Vagina (tissue), 2 donors: ENCODE data around the gene MTIF3. TPM values are rescaled to one million over a fixed set of nuclear protein-coding genes. Genes with fewer than 3 reads are reported as not detected.
"Not testable (repeated sequence)": the region's sequence is repeated elsewhere in the genome, so short reads cannot be mapped to it uniquely, and the experiment has no call there.

Experiments
- DNase-seq, 2 donors: peaks; one replicate each; pipeline ENCODE4 v3.0.0-alpha.2; 2017; ENCODE audit errors: extremely low spot score in 2 of 2
- H3K27ac ChIP-seq: fragments of 200-600 bp; sonication (generic); one replicate; pipeline ENCODE4 v1.5.1; 2019
- H3K27me3 ChIP-seq: fragments of 200-600 bp; sonication (generic); one replicate; pipeline ENCODE4 v1.5.1; 2019
- H3K36me3 ChIP-seq, 2 donors: fragments of 200-600 bp; sonication (generic); one replicate each; pipeline ENCODE4 v1.5.1; 2017 to 2019
- H3K4me1 ChIP-seq: fragments of 200-600 bp; sonication (generic); one replicate; pipeline ENCODE4 v1.5.1; 2019
- H3K4me3 ChIP-seq, 2 donors: fragments of 200-600 bp; sonication (generic); 1 replicate in 1 of 2; 2 replicates in 1 of 2; pipeline ENCODE4 v1.5.1; 2016 to 2019
- H3K9me3 ChIP-seq: fragments of 200-600 bp; sonication (generic); one replicate; pipeline ENCODE4 v1.5.1; 2019
- POLR2A ChIP-seq, 2 donors: fragments of 450-650 bp; IDR thresholded peaks; one replicate each; pipeline ENCODE4 v1.6.1; 2017; ENCODE audit warnings: antibody characterized with exemption in 2 of 2, mild to moderate bottlenecking in 2 of 2, moderate library complexity in 2 of 2
- POLR2AphosphoS5 ChIP-seq, 2 donors: sonication (generic); formaldehyde crosslinking; IDR thresholded peaks; one replicate each; pipeline ENCODE4 v1.9.0; 2017; ENCODE audit warnings: antibody characterized with exemption in 2 of 2, mild to moderate bottlenecking in 2 of 2, low read depth in 1 of 2; ENCODE audit not compliant: insufficient read depth in 1 of 2
- intact Hi-C: fragments of 100-400 bp; cut with DNase I; formaldehyde crosslinking; loops from one replicate; pipeline ENCODE4 v1.15.1; 2023
- total RNA-seq: library from RNA; depleted of rRNA; stranded (reverse); fragments of >200 nt; gene quantifications from one replicate; pipeline ENCODE4 v1.2.3, GENCODE V29; 2016
- TF ChIP-seq, protein P1 (sequence below), 3 experiments: fragments of 450-650 bp in 2 of 3; fragments of 200-600 bp in 1 of 3; sonication (generic) in 1 of 3; IDR thresholded peaks; one replicate each; pipeline ENCODE4 v1.5.1; 2017 to 2019; ENCODE audit warnings: antibody characterized with exemption in 3 of 3, mild to moderate bottlenecking in 2 of 3, moderate library complexity in 2 of 3

MTIF3 gene
- total RNA-seq, 1 donor from 2014 or later, result 30.0 TPM

DNA sequence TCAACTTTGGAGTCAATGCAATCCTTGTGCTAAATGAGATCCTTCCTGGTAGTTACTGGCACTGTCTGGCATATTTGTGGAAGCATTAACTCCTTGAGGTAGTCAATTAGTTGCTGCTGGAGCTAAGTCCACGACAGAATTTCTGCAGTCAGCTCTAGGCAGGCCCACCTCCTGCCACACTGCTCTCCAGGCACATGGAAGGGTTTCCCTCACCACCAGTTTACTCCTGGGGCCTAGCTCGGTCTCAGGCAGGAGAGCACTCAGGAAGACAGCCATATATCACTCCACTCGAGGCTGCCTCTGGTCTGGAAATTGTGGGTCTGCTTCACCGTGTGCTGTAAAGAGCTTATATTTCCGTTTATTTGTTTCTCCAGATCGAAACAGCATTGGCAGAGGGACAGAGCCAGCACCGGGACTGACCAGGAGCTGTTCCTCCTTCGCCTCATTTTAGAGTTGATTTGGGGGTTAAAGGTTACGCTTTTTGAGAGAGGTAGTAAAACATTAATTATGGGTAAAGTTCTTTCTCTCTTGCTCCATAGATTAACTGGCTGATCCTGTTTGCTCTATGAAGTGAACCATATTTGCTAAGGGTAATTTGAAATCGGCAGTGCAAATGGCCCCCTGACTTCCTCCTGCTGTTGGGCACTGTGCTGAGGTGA, 46.5 kb downstream of the MTIF3 start:
- DNase-seq, result no peak
- Histone ChIP-seq H3K4me1 (peaks cover 12% of the 10 kb centered on the region), H3K27ac (no peak overlapping the region), H3K4me3 (no peak overlapping the region), H3K27me3 (no peaks in the 10 kb centered on the region), H3K9me3 (no peaks in the 10 kb centered on the region), H3K36me3 (no peaks in the 10 kb centered on the region)
- intact Hi-C loops, result no loop called here
- TF ChIP-seq POLR2AphosphoS5 (IDR thresholded peaks at IDR 0.05; ENCODE audit: insufficient read depth in 1 of 2, low read depth in 1 of 2) (no peak), POLR2A (IDR thresholded peaks at IDR 0.05) (no peak)
- TF ChIP-seq, protein P1, sequence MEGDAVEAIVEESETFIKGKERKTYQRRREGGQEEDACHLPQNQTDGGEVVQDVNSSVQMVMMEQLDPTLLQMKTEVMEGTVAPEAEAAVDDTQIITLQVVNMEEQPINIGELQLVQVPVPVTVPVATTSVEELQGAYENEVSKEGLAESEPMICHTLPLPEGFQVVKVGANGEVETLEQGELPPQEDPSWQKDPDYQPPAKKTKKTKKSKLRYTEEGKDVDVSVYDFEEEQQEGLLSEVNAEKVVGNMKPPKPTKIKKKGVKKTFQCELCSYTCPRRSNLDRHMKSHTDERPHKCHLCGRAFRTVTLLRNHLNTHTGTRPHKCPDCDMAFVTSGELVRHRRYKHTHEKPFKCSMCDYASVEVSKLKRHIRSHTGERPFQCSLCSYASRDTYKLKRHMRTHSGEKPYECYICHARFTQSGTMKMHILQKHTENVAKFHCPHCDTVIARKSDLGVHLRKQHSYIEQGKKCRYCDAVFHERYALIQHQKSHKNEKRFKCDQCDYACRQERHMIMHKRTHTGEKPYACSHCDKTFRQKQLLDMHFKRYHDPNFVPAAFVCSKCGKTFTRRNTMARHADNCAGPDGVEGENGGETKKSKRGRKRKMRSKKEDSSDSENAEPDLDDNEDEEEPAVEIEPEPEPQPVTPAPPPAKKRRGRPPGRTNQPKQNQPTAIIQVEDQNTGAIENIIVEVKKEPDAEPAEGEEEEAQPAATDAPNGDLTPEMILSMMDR (IDR thresholded peaks at IDR 0.05), result no peak

DNA sequence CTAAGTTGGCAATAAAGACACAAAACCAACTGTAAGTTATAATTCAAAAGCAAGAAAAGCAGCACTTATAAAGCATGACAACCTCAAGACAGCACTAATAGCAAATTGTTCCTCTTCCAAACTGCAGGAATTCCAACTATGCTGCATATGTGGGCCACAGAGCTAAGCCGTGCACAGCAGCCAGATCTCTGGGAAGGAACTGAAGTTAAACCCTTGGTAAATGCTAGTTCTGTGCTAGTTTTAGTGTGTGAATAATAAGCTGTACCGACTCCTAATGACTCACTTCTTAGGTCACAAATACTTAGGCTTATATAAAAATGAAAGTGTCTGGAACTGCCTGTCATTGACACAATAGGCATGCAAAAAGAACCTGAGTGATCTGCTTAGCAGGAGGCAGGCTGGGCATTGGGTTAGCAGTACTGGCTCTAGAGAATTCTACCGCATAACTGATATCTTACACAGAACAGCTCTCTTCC, 47.1 kb downstream of the MTIF3 start:
- TF ChIP-seq, protein P1 (IDR thresholded peaks at IDR 0.05), result no peak
- TF ChIP-seq POLR2A (IDR thresholded peaks at IDR 0.05) (no peak), POLR2AphosphoS5 (IDR thresholded peaks at IDR 0.05; ENCODE audit: insufficient read depth in 1 of 2, low read depth in 1 of 2) (no peak)
- intact Hi-C loops, result no loop called here
- no peaks in the 10 kb centered on the region for H3K27me3 ChIP-seq
- no peak overlapping the region for H3K4me3 ChIP-seq
- no peak overlapping the region for H3K27ac ChIP-seq
- H3K36me3 ChIP-seq, result no peaks in the 10 kb centered on the region
- no peak for DNase-seq
- H3K9me3 ChIP-seq, result no peaks in the 10 kb centered on the region
- peaks cover 12% of the 10 kb centered on the region for H3K4me1 ChIP-seq

DNA sequence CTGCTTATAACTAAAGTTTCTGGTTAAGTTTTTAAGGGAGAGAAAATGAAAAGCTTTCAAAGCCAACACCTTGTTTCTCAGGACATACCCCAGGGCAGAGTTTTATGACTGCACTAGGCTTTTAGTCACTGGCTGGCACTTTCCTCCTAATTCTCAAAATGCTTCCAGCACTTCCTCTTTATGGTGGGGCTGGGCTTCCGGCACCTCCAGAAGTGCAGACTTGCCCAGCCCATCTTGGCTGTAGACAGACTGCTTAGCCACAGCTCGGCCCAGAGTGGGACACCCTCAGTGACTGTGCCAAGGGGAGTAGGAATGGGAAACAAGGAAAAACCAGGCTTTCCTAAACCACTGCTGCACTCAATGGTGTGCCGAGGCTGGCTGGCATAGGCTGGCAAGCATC, 49.2 kb downstream of the MTIF3 start:
- intact Hi-C loops, result no loop called here
- TF ChIP-seq, protein P1 (IDR thresholded peaks at IDR 0.05), result no peak
- TF ChIP-seq POLR2A (IDR thresholded peaks at IDR 0.05), result no peak
- TF ChIP-seq POLR2AphosphoS5 (IDR thresholded peaks at IDR 0.05; ENCODE audit: insufficient read depth in 1 of 2, low read depth in 1 of 2), result no peak
- no peak for DNase-seq

DNA sequence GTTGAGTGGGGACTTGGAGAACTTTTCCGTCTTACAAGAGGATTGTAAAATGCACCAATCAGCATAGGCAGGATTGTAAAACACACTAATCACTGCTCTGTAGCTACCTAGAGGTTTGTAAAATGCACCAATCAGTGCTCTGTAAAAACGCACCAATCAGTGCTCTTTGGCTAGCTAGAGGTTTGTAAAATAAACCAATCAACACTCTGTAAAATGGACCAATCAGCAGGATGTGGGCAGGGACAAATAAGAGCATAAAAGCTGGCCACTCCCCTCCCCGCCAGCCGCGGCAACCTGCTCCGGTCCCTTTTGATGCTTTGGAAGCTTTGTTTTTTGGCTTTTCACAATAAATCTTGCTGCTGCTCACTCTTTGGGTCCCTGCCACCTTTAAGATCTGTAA, 50.0 kb downstream of the MTIF3 start:
- peaks cover 12% of the 10 kb centered on the region for H3K4me1 ChIP-seq
- H3K27me3 ChIP-seq, DNase-seq, H3K36me3 ChIP-seq, intact Hi-C loops, H3K4me3 ChIP-seq, H3K9me3 ChIP-seq, H3K27ac ChIP-seq: not testable (repeated sequence)

More for the DNA sequence above, 49.2 kb downstream of the MTIF3 start:
- no peak overlapping the region for H3K4me3 ChIP-seq
- H3K27me3 ChIP-seq, result no peaks in the 10 kb centered on the region
- no peaks in the 10 kb centered on the region for H3K36me3 ChIP-seq
- H3K27ac ChIP-seq, result no peak overlapping the region
- peaks cover 12% of the 10 kb centered on the region for H3K4me1 ChIP-seq
- H3K9me3 ChIP-seq, result no peaks in the 10 kb centered on the region

DNA sequence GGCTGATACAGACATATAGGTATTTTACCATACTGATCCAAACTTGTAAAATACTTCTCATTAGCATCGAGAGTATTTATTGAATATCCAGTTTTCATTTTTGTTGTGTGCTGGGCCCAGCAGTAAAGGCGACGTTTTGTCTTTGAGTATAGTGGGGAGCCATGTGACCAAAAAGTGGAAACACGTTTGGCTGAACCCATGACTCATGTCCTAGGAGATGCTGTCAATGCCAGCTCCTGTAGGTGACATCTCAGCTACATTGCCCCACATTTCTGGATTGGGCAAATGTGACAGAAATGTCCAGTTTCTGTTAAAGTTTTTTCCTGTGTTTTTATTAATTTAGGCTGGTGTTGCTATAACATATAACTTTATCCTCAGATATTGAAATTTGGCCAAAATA, 52.0 kb downstream of the MTIF3 start:
- H3K27ac ChIP-seq, result no peak overlapping the region
- no peaks in the 10 kb centered on the region for H3K36me3 ChIP-seq
- H3K4me1 ChIP-seq, result peaks cover 12% of the 10 kb centered on the region
- no peak overlapping the region for H3K4me3 ChIP-seq
- intact Hi-C loops, result no loop called here
- no peaks in the 10 kb centered on the region for H3K27me3 ChIP-seq
- H3K9me3 ChIP-seq, result no peaks in the 10 kb centered on the region
- DNase-seq, result no peak
- TF ChIP-seq POLR2AphosphoS5 (IDR thresholded peaks at IDR 0.05; ENCODE audit: insufficient read depth in 1 of 2, low read depth in 1 of 2) (no peak), POLR2A (IDR thresholded peaks at IDR 0.05) (no peak)
- TF ChIP-seq, protein P1 (IDR thresholded peaks at IDR 0.05), result no peak
